CD4-positive, alpha-beta memory T cell (primary cell): ENCODE data around the gene TMEM72. TPM values are rescaled to one million over a fixed set of nuclear protein-coding genes. Genes with fewer than 3 reads are reported as not detected.

Experiments used
- CTCF ChIA-PET: fragments of 350-600 bp; sonication (Branson Sonifier 250); formaldehyde crosslinking; loops from one replicate; lab custom pipeline; 2021; ENCODE audit warnings: inconsistent platforms; ENCODE audit not compliant: partially characterized antibody; lab: Charles Lee
- POLR2A ChIA-PET: fragments of 350-600 bp; sonication (Branson Sonifier 250); formaldehyde crosslinking; loops from one replicate; lab custom pipeline; 2021; ENCODE audit not compliant: partially characterized antibody; lab: Charles Lee
- DNase-seq, 5 donors: peaks; one replicate each; pipeline versions ENCODE4 v3.0.0 to v3.0.0-alpha.2; 2020 to 2022; ENCODE audit warnings: mixed read lengths in 1 of 5
- H3K27ac ChIP-seq: one replicate; pipeline ENCODE4 v1.7.0; 2013; ENCODE audit warnings: low read depth, low read length
- H3K27me3 ChIP-seq: 2 replicates; pipeline ENCODE4 v1.7.0; 2013; ENCODE audit warnings: mild to moderate bottlenecking, low read length, moderate library complexity; ENCODE audit not compliant: insufficient read depth
- H3K36me3 ChIP-seq: 2 replicates; pipeline ENCODE4 v1.7.0; 2013; ENCODE audit warnings: mild to moderate bottlenecking, low read length, moderate library complexity; ENCODE audit not compliant: insufficient read depth
- H3K4me1 ChIP-seq: 2 replicates; pipeline ENCODE4 v1.7.0; 2013; ENCODE audit warnings: mild to moderate bottlenecking, low read length, moderate library complexity; ENCODE audit not compliant: insufficient read depth
- H3K4me3 ChIP-seq, 2 donors: one replicate each; pipeline ENCODE4 v1.7.0; 2013; ENCODE audit warnings: low read length in 2 of 2, mild to moderate bottlenecking in 1 of 2
- H3K9me3 ChIP-seq, 2 donors: one replicate each; pipeline ENCODE4 v1.7.0; 2013; ENCODE audit warnings: low read length in 2 of 2, control low read depth in 1 of 2; ENCODE audit not compliant: control insufficient read depth in 1 of 2
- H3K27ac Mint-ChIP-seq, 7 donors: one replicate each; pipeline ENCODE4 v1.8.0; 2020 to 2021; ENCODE audit warnings: mixed read lengths in 7 of 7, mild to moderate bottlenecking in 6 of 7, inconsistent platforms in 3 of 7, moderate library complexity in 3 of 7
- H3K27me3 Mint-ChIP-seq, 2 donors: one replicate each; pipeline ENCODE4 v1.8.0; 2020 to 2021; ENCODE audit warnings: mixed read lengths in 2 of 2
- H3K36me3 Mint-ChIP-seq, 2 donors: one replicate each; pipeline ENCODE4 v1.8.0; 2020 to 2021; ENCODE audit warnings: mixed read lengths in 2 of 2, inconsistent platforms in 1 of 2, mild to moderate bottlenecking in 1 of 2
- H3K4me1 Mint-ChIP-seq, 4 donors: one replicate each; pipeline ENCODE4 v1.8.0; 2020 to 2021; ENCODE audit warnings: mixed read lengths in 4 of 4, mild to moderate bottlenecking in 1 of 4
- H3K4me3 Mint-ChIP-seq, 8 donors: one replicate each; pipeline ENCODE4 v1.8.0; 2020 to 2021; ENCODE audit warnings: mixed read lengths in 8 of 8, mild to moderate bottlenecking in 7 of 8, moderate library complexity in 6 of 8, inconsistent platforms in 3 of 8
- H3K9me3 Mint-ChIP-seq, 8 donors: one replicate each; pipeline ENCODE4 v1.8.0; 2020 to 2021; ENCODE audit warnings: mixed read lengths in 8 of 8, mild to moderate bottlenecking in 5 of 8, inconsistent platforms in 3 of 8, moderate library complexity in 1 of 8
- intact Hi-C: fragments of 100-400 bp; cut with micrococcal nuclease; formaldehyde crosslinking; loops from one replicate; pipeline ENCODE4 v1.15.1; 2023
- polyA plus RNA-seq, 2 donors: library from polyadenylated mRNA; unstranded; fragments of 300-500 nt; fragmentation: Illumina TruSeq; gene quantifications; one replicate each; pipeline ENCODE4 v1.2.3, GENCODE V29; 2021
- total RNA-seq, 2 experiments: library from RNA; stranded (reverse); gene quantifications; one replicate each; pipeline ENCODE4 v1.2.3, GENCODE V29; 2021

Gene TMEM72
- total and polyA plus RNA-seq, 4 experiments from 2014 or later: not detected

DNA sequence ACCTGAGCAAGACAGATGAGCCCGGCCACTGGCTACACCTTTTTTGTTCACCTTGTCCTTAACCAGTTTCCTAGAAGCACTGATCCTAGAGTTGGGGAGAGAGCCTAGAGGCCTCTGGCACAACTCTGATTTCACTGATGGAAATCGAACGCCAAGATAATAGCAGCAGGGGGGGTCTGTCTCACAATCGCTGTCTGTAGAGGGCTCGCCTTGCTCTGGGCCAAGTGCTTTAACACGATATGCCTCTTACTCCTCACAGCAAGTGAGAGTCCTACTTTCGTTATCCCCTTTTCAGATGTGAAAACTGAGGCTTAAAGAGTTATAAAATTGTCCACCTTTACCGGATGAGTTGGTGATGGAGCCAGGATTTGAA is 48.9 kb downstream of the TMEM72 start:
- H3K9me3 ChIP-seq: no peaks in the 10 kb centered on the region
- Mint-ChIP-seq H3K9me3 (no peaks in the 10 kb centered on the region), H3K27ac (no peak overlapping the region), H3K4me1 (peaks cover 7 to 30% (median 21%) of the 10 kb centered on the region in 4 donors), H3K4me3 (peak overlapping the region; percentile 52 to 91 (median 88)), H3K27me3 (no peaks in the 10 kb centered on the region), H3K36me3 (peaks cover 6 to 11% of the 10 kb centered on the region in 2 donors)
- H3K4me3 ChIP-seq: peak overlapping the region; percentile 54 to 77
- no peaks in the 10 kb centered on the region for H3K27me3 ChIP-seq
- intact Hi-C loops: no loop called here
- no peak overlapping the region for H3K27ac ChIP-seq
- H3K36me3 ChIP-seq: no peaks in the 10 kb centered on the region
- CTCF ChIA-PET: interaction anchor here (1.2 kb wide), 1 partner anchor 27 kb away, joined by 4 read pairs; no protein-coding TSS in a partner anchor
- DNase-seq: no peak
- POLR2A ChIA-PET: no interaction called here
- peaks cover 26% of the 10 kb centered on the region for H3K4me1 ChIP-seq

DNA sequence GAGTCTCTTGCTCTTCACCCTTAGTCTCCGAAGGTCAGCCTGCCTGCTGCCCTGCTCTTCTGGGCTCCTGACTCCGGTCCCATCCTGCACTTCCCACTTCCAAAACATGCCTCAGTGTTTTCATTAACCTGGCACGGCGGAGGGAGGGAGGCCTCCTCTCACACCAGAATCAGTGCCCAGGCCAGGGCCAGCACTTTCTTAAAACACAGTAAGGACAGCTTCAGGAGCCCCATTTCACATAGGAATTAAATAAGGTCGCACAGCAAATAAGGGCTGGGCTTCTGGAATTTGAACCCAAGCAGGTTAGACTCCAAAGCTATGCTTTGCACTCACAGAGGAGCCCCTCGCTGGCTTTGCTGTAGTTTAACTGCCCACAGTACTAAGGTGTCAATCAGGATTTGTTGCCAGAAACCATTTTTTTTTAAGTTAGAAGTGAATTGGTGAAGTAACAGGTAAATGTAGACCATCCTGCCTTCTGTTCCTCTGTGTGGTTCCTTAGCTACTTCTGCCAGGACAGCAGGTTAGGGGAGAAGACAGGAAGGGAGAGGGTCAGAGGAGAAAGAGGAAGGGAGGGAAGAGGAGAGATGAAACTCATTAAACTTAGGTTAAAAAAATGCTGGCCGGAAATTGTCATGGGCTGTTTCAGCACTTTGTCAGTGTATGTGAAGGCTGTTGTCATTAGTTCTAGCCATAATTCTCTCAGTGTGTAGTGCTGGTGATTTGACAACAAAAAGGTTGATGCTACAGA is 49.5 kb downstream of the TMEM72 start:
- H3K27ac ChIP-seq: no peak overlapping the region
- peaks cover 7 to 30% (median 20%) of the 10 kb centered on the region in 4 donors for H3K4me1 Mint-ChIP-seq
- H3K27me3 ChIP-seq: no peaks in the 10 kb centered on the region
- H3K36me3 ChIP-seq: no peaks in the 10 kb centered on the region
- ChIA-PET POLR2A (interaction anchor here (1.4 kb wide), 1 partner anchor 40 kb away, joined by 4 read pairs; the partner anchor contains the start of gene ZNF22), CTCF (interaction anchor here (1.2 kb wide), 1 partner anchor 28 kb away, joined by 4 read pairs; no protein-coding TSS in a partner anchor)
- no peaks in the 10 kb centered on the region for H3K9me3 Mint-ChIP-seq
- no peak overlapping the region for H3K4me3 ChIP-seq
- no peaks in the 10 kb centered on the region for H3K27me3 Mint-ChIP-seq
- H3K4me3 Mint-ChIP-seq: peak overlapping the region; percentile 52 to 91 (median 88)
- intact Hi-C loops: no loop called here
- H3K36me3 Mint-ChIP-seq: peaks cover 6 to 11% of the 10 kb centered on the region in 2 donors
- no peak for DNase-seq
- peak overlapping the region in 3 of 7 donors; percentile 25 to 47 (median 30) for H3K27ac Mint-ChIP-seq
- no peaks in the 10 kb centered on the region for H3K9me3 ChIP-seq
- peaks cover 26% of the 10 kb centered on the region for H3K4me1 ChIP-seq

GRCh38 chr10:44961230-44961571 is 50.1 kb downstream of the TMEM72 start:
- H3K27me3 Mint-ChIP-seq: no peaks in the 10 kb centered on the region
- peaks cover 2 to 10% of the 10 kb centered on the region in 2 donors for H3K36me3 Mint-ChIP-seq
- peak overlapping the region in 6 of 8 donors; percentile 17 to 91 (median 52) for H3K4me3 Mint-ChIP-seq
- no peaks in the 10 kb centered on the region for H3K9me3 Mint-ChIP-seq
- H3K36me3 ChIP-seq: no peaks in the 10 kb centered on the region
- H3K27ac Mint-ChIP-seq: peak overlapping the region in 1 of 7 donors; percentile 30
- CTCF ChIA-PET: interaction anchor here (1.2 kb wide), 1 partner anchor 28 kb away, joined by 4 read pairs; no protein-coding TSS in a partner anchor
- no peak overlapping the region for H3K4me3 ChIP-seq
- POLR2A ChIA-PET: interaction anchor here (1.4 kb wide), 1 partner anchor 39 kb away, joined by 4 read pairs; the partner anchor contains the start of gene ZNF22
- intact Hi-C loops: no loop called here
- peaks cover 27% of the 10 kb centered on the region for H3K4me1 ChIP-seq
- no peak for DNase-seq
- H3K9me3 ChIP-seq: no peaks in the 10 kb centered on the region
- H3K4me1 Mint-ChIP-seq: peaks cover 7 to 34% (median 22%) of the 10 kb centered on the region in 4 donors
- no peak overlapping the region for H3K27ac ChIP-seq
- no peaks in the 10 kb centered on the region for H3K27me3 ChIP-seq

DNA sequence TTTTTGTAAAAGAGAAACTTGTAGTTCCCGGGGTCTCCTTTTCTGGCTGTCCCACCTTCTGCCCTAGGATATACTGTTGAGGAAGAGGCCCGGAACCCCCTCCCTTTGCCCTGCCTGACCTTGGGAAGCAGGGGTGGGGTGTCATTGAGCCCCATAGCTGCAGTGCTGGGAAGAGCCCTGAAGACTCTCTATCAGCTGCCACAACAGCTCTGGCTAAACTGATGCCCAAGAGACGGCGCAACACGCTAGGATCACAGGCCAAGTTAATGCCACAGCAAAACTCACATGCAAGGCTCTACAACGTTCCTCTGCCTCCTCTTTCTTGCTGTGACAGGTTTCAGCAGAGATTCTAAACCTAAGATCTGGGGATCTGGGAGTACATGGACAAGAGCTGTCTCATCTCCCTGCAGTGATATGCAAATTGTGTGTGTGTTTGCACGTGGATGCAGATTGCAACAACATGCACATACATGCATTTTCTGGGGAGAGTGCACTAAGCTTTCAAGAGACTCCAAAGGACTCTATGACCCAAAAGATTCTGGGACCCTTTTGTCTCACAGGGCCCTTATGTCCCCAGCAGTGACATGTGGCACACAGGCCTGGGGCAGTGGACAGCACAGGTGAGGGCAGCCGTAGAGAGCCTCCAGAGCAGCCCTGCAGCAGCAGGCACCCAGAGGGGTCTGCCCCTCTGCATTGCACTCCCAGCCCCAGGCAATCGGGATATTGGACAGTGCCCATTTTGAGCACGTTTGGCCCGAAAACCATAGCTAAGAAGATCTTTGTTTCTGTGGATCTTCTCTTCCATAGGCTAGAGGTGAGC is 51.0 kb downstream of the TMEM72 start:
- Mint-ChIP-seq H3K4me3 (peak overlapping the region in 1 of 8 donors; percentile 15), H3K9me3 (no peaks in the 10 kb centered on the region), H3K4me1 (peaks cover 7 to 36% (median 23%) of the 10 kb centered on the region in 4 donors), H3K36me3 (peaks cover 0 to 5% of the 10 kb centered on the region in 2 donors), H3K27me3 (no peaks in the 10 kb centered on the region), H3K27ac (peak overlapping the region in 1 of 7 donors; percentile 19)
- intact Hi-C loops: no loop called here
- Histone ChIP-seq H3K36me3 (no peaks in the 10 kb centered on the region), H3K9me3 (no peaks in the 10 kb centered on the region), H3K27me3 (no peaks in the 10 kb centered on the region), H3K4me1 (peaks cover 31% of the 10 kb centered on the region), H3K4me3 (no peak overlapping the region), H3K27ac (no peak overlapping the region)
- no peak for DNase-seq
- ChIA-PET CTCF (interaction anchor here (1.7 kb wide), 1 partner anchor 29 kb away, joined by 6 read pairs; no protein-coding TSS in a partner anchor), POLR2A (interaction anchor here (1.4 kb wide), 1 partner anchor 38 kb away, joined by 4 read pairs; the partner anchor contains the start of gene ZNF22)

DNA sequence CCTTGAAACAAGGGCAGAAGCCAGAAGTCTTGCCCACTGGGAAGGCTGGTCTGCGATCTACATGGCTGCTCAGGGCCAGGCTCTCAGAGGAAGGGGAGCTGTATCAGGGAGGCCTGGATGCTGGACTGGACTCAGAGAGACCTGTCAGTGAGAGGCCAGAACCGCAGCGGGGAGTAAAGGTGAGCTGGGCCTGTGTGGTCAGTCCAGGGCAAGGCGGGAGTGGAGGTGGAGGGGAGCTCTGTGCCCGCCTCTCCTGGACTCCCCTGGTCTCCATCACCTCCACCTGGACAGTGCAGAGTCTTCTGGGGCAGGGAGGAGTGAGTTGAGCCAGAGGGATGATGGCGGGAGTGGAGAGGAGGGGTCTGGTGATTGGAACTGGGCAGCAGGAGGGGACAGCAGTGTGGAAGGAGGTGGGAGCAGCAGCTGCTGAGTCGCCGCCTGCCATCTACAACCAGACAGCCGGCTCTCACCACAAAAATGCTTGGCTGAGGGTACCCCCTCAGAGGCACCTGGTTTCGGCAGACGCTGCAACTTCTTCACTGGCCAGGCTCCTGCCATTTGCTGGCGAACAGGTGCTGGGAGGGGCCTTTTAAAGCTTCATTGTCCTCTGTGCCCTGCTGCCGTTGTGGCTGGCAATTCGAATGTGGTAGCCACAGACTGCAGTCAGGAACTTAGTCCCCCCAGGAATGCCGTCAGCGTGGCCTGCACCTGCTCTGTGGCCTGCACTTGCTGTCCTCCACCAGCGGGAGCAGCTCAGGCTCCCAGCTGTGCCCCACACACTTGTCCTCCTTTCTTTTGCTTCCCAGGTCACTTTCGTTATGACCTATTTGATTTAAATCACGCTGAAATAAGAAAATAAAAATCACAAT is 52.0 kb downstream of the TMEM72 start:
- H3K27me3 ChIP-seq: no peaks in the 10 kb centered on the region
- no peak overlapping the region for H3K4me3 Mint-ChIP-seq
- H3K4me1 Mint-ChIP-seq: peaks cover 9 to 38% (median 23%) of the 10 kb centered on the region in 4 donors
- H3K4me1 ChIP-seq: peaks cover 32% of the 10 kb centered on the region
- ChIA-PET CTCF (interaction anchor here (1.7 kb wide), 1 partner anchor 30 kb away, joined by 6 read pairs; no protein-coding TSS in a partner anchor), POLR2A (no interaction called here)
- no peak overlapping the region for H3K27ac Mint-ChIP-seq
- no peak overlapping the region for H3K27ac ChIP-seq
- no peaks in the 10 kb centered on the region for H3K36me3 ChIP-seq
- H3K36me3 Mint-ChIP-seq: peaks cover 0 to 5% of the 10 kb centered on the region in 2 donors
- no peaks in the 10 kb centered on the region for H3K9me3 ChIP-seq
- H3K4me3 ChIP-seq: no peak overlapping the region
- no peaks in the 10 kb centered on the region for H3K9me3 Mint-ChIP-seq
- intact Hi-C loops: no loop called here
- H3K27me3 Mint-ChIP-seq: no peaks in the 10 kb centered on the region
- DNase-seq: no peak

GRCh38 chr10:44963772-44964633 is 52.9 kb downstream of the TMEM72 start:
- no peak for DNase-seq
- CTCF ChIA-PET: interaction anchor here (0.9 to 1.7 kb wide), 3 partner anchors 12 to 31 kb away, joined by 4 to 6 read pairs (median 5); no protein-coding TSS in a partner anchor
- no peaks in the 10 kb centered on the region for H3K9me3 ChIP-seq
- POLR2A ChIA-PET: no interaction called here
- no peaks in the 10 kb centered on the region for H3K27me3 ChIP-seq
- no peak overlapping the region for H3K27ac ChIP-seq
- no peaks in the 10 kb centered on the region for H3K36me3 ChIP-seq
- H3K9me3 Mint-ChIP-seq: no peaks in the 10 kb centered on the region
- H3K4me1 Mint-ChIP-seq: peaks cover 10 to 38% (median 25%) of the 10 kb centered on the region in 4 donors
- no peak overlapping the region for H3K4me3 ChIP-seq
- H3K4me3 Mint-ChIP-seq: no peak overlapping the region
- H3K4me1 ChIP-seq: peaks cover 32% of the 10 kb centered on the region
- peaks cover 0 to 4% of the 10 kb centered on the region in 2 donors for H3K36me3 Mint-ChIP-seq
- intact Hi-C loops: no loop called here
- no peak overlapping the region for H3K27ac Mint-ChIP-seq
- H3K27me3 Mint-ChIP-seq: no peaks in the 10 kb centered on the region
